HFF-Myc (cell line): Measurements from ENCODE around the gene CPZ.

Source experiments
- DNase-seq: peaks from one replicate; pipeline ENCODE4 v3.0.0-alpha.2; 2011; ENCODE audit warnings: low read depth; ENCODE audit errors: extremely low read depth
- H3K4me3 ChIP-seq: replicated peaks from 2 replicates; pipeline ENCODE4 v1.5.1; 2011; ENCODE audit warnings: low read depth, mild to moderate bottlenecking, control low read depth, low read length
- TF ChIP-seq, protein P1 (sequence below): IDR thresholded peaks from 2 replicates; pipeline ENCODE4 v1.5.1; 2012; ENCODE audit warnings: mild to moderate bottlenecking, low read depth, low read length, control low read depth; ENCODE audit errors: missing control alignments

The CPZ gene

GRCh38 chr4:8552024-8552423 lies 40.5 kb upstream of the CPZ start:
- H3K4me3 ChIP-seq: no peak overlapping the region
- no peak for DNase-seq
- TF ChIP-seq, protein P1, sequence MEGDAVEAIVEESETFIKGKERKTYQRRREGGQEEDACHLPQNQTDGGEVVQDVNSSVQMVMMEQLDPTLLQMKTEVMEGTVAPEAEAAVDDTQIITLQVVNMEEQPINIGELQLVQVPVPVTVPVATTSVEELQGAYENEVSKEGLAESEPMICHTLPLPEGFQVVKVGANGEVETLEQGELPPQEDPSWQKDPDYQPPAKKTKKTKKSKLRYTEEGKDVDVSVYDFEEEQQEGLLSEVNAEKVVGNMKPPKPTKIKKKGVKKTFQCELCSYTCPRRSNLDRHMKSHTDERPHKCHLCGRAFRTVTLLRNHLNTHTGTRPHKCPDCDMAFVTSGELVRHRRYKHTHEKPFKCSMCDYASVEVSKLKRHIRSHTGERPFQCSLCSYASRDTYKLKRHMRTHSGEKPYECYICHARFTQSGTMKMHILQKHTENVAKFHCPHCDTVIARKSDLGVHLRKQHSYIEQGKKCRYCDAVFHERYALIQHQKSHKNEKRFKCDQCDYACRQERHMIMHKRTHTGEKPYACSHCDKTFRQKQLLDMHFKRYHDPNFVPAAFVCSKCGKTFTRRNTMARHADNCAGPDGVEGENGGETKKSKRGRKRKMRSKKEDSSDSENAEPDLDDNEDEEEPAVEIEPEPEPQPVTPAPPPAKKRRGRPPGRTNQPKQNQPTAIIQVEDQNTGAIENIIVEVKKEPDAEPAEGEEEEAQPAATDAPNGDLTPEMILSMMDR: no peak

DNA sequence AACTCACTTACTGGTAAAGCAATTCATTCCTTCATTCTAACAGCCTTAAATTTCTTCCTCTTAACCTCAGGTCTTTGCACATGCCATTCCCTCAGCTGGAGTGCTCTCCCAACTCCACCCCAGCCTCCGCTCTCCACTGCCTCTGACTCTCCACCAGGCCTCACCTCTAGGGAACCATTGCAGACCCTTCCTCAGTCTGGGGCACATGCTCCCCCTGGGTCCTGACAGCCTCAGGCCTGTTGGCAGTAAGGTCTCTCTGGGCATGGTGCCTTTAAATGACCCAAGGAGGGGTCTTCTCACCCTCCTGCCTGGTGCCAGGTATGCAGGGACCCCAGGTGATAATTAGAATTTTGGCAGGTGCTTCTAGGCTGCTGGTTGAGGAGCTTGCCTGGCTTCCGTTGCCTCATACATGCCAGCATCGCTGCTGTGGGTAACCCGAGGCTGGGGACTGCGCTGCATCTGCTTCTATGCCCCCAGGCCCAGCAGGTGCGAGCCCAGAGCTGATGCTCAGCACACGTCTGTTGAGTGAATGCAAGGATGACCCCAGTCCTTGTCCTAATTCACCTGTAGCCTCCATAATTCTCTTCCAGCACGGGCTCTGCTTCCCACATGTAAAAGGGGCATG lies 39.9 kb upstream of the CPZ start:
- TF ChIP-seq, protein P1: no peak
- no peak overlapping the region for H3K4me3 ChIP-seq
- DNase-seq: no peak

- TF ChIP-seq, protein P1: no peak
- no peak overlapping the region for H3K4me3 ChIP-seq
- DNase-seq: no peak
Observed at GRCh38 chr4:8553216-8553615, 39.3 kb upstream of the CPZ start.

- TF ChIP-seq, protein P1: no peak
- H3K4me3 ChIP-seq: no peak overlapping the region
- no peak for DNase-seq
Observed at GRCh38 chr4:8553991-8554405, 38.6 kb upstream of the CPZ start.

DNA sequence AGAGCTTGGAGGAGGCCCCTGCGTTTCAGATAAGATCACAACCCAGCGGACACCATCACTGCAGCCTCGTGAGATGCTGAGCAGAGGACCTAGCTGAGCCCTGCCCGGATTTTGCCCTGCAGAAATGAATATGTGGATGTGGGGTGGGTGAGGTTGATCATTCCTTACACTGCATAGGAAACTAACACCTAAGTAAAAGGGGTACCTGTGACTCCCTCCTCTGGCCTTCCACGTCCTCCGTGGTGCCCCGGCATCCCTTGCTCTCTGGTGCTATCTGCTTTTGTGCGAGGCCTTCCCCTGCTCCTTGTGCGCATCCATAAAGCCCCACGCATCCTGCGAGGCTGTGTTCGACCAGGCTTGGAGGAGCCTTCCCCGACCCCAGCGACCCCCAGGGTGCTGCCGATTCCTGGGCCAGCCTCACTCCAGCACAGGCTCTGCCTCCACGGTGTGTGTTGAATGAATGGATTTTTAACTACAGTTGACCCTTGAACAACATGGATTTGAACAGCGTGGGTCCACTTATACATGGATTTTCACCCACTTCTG lies 37.9 kb upstream of the CPZ start:
- no peak for DNase-seq
- TF ChIP-seq, protein P1: no peak
- no peak overlapping the region for H3K4me3 ChIP-seq

DNA sequence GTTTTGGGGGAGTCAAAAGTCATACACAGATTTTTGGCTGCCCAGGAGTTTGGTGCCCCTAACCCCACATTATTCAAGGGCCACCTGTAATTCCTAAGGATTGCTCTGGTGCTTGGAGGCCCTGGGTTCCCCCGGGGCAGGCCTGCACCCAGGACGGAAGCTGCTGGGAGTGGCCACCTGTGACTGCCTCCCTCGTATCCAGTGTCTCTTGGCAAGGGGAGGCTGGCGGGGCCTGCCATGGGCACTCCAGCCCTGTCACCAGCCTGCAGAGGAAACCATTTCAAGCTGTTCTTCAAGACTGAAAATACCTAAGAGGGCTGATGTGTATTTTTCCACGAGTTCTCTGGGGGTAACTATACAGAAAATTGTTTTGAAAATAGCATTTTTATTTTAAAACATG lies 36.8 kb upstream of the CPZ start:
- no peak for DNase-seq
- no peak overlapping the region for H3K4me3 ChIP-seq
- TF ChIP-seq, protein P1: no peak
